Measurements from ENCODE around the gene PHLDA1.

PHLDA1 gene

DNA sequence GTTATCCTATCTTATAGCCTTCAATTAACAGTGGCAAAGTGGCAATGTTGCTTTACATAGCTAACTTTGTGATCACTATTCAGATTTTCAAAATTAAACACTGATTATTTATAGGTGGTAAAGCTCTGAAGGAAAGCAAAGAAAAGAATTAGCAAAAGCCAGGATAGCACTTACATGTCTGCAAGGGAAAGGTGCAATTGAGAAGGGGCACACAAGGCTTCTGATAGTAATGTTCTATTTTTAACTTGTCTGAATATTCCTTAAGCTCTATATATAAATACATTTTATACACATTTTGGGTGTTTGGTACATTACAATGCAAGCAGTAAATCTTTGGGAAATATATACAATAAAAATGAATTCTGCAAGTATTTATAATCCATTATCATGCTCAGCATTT is 42.0 kb upstream of the PHLDA1 start:
- TF ChIP-seq, protein P1, sequence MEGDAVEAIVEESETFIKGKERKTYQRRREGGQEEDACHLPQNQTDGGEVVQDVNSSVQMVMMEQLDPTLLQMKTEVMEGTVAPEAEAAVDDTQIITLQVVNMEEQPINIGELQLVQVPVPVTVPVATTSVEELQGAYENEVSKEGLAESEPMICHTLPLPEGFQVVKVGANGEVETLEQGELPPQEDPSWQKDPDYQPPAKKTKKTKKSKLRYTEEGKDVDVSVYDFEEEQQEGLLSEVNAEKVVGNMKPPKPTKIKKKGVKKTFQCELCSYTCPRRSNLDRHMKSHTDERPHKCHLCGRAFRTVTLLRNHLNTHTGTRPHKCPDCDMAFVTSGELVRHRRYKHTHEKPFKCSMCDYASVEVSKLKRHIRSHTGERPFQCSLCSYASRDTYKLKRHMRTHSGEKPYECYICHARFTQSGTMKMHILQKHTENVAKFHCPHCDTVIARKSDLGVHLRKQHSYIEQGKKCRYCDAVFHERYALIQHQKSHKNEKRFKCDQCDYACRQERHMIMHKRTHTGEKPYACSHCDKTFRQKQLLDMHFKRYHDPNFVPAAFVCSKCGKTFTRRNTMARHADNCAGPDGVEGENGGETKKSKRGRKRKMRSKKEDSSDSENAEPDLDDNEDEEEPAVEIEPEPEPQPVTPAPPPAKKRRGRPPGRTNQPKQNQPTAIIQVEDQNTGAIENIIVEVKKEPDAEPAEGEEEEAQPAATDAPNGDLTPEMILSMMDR (IDR thresholded peaks at IDR 0.05; ENCODE audit: control insufficient read depth, insufficient read depth, low read depth, low read length, missing control alignments): no peak
- no peak overlapping the region for H3K4me3 ChIP-seq (ENCODE audit: control insufficient read depth, low read depth, low read length)

DNA sequence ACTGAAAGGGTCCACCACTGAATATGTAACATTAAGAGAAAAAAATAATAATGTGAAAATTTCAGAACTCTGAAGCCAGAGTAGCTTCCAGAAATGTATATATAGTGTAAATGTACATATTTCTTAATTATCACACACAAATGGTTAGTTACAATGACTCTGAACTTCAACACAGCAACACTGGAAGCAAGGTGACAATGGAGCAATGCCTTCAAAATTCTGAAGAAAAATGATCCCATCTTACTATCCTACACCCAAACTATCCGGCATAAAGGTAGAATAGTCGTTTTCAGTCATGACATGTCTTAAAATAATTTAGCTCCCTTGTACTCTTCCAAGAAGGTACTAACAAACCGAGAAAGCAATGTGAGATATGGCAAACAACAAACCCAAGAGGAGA is 41.0 kb upstream of the PHLDA1 start:
- no peak overlapping the region for H3K4me3 ChIP-seq (ENCODE audit: control insufficient read depth, low read depth, low read length)
- TF ChIP-seq, protein P1 (IDR thresholded peaks at IDR 0.05; ENCODE audit: control insufficient read depth, insufficient read depth, low read depth, low read length, missing control alignments): no peak
- DNase-seq (ENCODE audit: low read depth): no peak

More for the DNA sequence above, 42.0 kb upstream of the PHLDA1 start:
- no peak for DNase-seq (ENCODE audit: low read depth)

DNA sequence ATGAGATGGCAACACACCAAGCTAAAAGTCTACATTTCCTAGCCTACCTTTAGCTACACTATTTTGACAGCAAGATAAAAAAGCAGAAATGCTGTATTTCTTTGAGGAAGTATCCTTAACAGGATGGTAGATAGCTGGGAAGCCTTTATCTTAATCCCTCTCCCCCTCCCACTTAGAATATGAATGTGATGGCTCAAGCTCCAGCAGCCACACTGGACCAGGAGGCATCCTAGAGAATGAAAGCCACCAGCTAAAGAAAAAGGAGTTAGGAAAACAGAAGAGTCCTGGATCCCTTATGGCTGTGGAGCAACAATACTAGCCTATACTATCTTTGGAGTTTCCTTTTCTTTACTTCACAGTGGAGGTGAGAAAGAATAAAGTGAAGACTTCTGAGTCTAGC is 37.8 kb upstream of the PHLDA1 start:
- TF ChIP-seq, protein P1 (IDR thresholded peaks at IDR 0.05; ENCODE audit: control insufficient read depth, insufficient read depth, low read depth, low read length, missing control alignments): no peak
- no peak overlapping the region for H3K4me3 ChIP-seq (ENCODE audit: control insufficient read depth, low read depth, low read length)
- no peak for DNase-seq (ENCODE audit: low read depth)

DNA sequence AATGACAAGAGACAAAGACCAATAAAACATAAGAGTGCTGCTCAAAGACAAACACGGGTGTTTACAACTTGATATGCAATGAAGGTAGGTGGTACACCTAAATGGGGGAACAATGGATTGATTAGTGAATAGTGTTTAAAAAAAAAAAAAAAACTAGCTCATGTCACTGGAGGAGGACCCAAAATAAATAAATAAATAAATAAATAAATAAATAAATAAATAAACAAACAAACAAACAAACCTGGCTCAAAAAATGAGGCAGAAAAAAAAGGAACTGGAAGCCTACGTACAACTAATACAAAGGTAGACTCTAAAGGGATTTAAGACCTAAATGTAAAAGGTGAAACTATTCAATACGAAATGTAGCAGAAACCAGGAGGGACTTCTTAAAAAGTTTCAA is 34.3 kb upstream of the PHLDA1 start:
- TF ChIP-seq, protein P1 (IDR thresholded peaks at IDR 0.05; ENCODE audit: control insufficient read depth, insufficient read depth, low read depth, low read length, missing control alignments): no peak
- DNase-seq (ENCODE audit: low read depth): no peak

DNA sequence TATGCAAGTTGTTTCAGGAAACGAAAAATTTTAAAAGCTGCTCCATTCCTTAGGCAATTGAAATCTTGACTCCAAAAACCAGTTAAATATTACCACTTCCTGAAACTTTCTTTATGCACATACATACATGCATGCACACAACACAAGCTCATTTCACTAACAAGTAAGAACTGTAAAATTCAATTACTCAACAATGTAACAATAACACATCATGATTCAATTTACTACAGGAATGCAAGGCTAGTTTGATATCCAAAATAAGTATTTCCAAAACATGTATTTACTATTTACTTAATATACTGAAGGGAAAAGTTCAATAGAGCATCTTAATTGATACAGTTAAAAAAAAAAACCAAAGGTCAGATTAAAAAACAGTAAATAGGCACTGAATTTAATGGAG is 33.3 kb upstream of the PHLDA1 start:
- DNase-seq (ENCODE audit: low read depth): no peak
- TF ChIP-seq, protein P1 (IDR thresholded peaks at IDR 0.05; ENCODE audit: control insufficient read depth, insufficient read depth, low read depth, low read length, missing control alignments): no peak
- H3K4me3 ChIP-seq (ENCODE audit: control insufficient read depth, low read depth, low read length): no peak overlapping the region

More for the DNA sequence above, 34.3 kb upstream of the PHLDA1 start:
- no peak overlapping the region for H3K4me3 ChIP-seq (ENCODE audit: control insufficient read depth, low read depth, low read length)

DNA sequence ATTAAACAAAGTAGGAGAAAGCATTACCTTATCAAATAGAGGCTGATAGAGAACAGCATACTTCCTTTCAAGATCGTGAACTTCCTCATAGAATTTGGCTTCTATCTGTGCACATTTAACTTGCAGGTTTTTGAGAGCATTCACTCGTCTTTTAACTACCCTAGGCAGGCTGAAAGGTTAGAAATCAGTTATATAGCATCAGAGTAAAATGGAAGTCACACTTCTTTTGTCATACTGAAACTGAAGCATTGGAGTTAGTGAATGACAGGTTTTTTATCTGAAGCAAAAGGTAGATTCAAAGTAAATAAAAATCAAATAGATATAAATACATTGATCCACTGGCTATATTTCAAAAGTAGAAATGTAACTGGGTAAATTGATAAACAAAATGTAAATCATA is 28.5 kb upstream of the PHLDA1 start:
- TF ChIP-seq, protein P1 (IDR thresholded peaks at IDR 0.05; ENCODE audit: control insufficient read depth, insufficient read depth, low read depth, low read length, missing control alignments): no peak

DNA sequence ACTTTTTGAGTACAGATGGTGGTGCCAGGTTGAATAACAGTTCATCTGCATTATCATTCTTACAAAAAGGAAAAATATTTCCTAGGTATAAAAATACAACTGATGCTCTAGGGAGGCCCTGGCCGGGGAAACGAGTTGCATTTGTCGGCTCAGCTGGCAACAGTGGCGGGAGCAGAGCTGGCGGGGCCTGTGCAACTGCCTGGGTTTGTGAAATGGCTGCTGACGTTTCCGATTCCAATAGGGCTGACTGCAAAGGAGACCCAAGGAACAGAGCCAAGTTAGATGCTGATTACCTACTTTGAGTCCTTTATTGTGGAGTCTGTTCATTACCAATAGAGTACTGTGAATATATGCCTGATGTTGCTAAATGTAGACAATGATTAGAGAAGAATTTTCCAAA is 25.8 kb upstream of the PHLDA1 start:
- TF ChIP-seq, protein P1 (IDR thresholded peaks at IDR 0.05; ENCODE audit: control insufficient read depth, insufficient read depth, low read depth, low read length, missing control alignments): no peak
- H3K4me3 ChIP-seq (ENCODE audit: control insufficient read depth, low read depth, low read length): no peak overlapping the region
- DNase-seq (ENCODE audit: low read depth): no peak

More for the DNA sequence above, 28.5 kb upstream of the PHLDA1 start:
- H3K4me3 ChIP-seq (ENCODE audit: control insufficient read depth, low read depth, low read length): no peak overlapping the region
- no peak for DNase-seq (ENCODE audit: low read depth)
